ENCODE data around the gene TST.

The TST gene

DNA sequence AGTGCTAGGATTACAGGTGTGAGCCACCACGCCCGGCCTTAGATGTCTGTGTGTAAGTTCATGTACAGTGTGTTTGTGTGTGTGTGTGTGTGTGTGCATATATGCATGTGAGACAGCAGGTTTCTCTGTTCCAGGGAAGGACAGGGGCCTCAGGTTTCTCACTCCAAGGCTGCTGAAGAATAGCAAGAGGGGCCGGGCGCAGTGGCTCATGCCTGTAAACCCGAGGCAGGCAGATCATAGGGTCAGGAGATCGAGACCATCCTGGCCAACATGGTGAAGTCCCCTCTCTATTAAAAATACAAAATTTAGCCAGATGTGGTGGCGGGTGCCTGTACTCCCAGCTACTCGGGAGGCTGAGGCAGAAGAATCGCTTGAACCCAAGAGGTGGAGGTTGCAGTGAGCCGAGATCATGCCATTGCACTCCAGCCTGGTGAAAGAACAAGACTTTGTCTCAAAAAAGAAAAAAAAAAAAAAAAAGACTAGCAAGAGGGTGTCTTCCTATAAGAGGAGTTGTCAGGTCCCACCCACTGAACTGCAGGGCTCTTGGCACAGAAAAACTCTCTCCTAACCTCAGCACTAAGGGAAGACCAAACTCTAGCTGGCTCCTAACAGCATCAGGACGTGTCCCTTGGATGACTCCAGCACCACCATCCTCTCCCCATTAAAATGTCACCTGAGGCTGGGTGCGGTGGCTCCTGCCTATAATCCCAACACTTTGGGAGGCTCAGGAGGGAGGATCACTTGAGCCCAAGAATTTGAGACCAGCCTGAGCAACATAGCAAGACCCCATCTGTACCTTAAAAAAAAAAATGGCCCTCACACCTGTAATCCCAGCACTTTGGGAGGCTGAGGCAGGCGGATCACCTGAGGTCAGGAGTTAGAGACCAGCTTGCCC lies 40.0 kb downstream of the TST start:
- no peak for DNase-seq

- peak; percentile 87 for DNase-seq
Observed at GRCh38 chr22:36977947-36978660, 41.1 kb downstream of the TST start.

DNA sequence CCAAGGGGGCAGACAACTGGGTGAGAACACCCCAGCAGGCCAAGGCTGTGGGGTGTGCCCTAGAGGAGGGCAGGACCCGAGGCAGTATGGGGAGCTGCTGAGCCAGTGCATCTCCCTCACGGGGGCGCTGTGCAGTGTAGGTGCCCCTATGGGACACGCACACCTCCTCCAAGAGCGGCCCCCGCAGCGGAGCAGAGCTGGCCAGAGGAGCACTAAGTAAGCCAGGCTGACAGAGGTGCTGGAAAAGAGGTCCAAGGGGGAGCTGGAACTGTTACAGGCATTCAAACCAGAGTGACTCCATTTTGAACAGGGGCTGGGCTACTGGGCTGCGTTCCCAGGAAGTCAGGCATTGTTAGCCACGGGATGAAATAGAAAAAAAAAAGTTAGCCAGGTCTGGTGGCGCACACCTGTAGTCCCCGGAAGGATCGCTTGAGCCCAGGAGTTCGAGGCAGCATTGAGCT lies 41.8 kb downstream of the TST start:
- peak; percentile 83 for DNase-seq

GRCh38 chr22:36976606-36977005 lies 42.6 kb downstream of the TST start:
- no peak for DNase-seq

DNA sequence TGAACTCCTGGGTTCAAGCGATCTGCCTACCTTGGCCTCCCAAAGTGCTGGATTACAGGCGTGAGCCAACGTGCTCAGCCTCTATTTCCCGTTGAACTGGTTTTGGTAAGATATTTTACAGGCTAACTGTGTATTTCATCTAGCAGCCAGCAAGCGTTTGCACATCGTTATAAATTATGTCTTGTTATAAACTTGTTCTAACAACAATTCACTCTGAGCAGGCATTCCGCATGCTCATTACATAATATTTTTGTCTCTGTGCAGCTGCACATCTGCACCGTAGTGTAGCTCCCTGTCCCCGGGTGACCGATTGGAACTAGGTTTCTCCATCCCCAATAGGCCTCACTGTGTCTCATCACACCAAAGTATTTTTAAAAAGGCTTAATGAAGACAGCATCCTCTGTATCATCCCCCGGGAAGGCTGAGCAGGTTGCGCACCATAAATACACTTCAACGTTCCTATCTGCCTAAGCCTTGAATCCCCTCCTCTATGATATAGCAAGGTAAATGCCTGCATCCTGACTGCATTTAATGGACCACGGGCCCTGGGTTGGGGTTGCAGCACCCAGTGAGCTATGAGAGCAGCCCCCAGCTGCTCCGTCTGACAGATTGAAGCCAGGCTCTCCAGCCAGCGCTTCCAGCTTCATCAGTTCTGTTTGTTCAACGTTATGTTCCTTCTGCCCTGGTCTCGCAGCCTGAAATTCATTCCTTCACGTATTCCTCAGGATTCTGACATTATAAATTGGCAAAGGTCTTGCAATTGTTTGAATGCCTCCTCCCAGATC lies 47.7 kb downstream of the TST start:
- no peak for DNase-seq

- DNase-seq: no peak
Observed at GRCh38 chr22:36968249-36968964, 50.8 kb downstream of the TST start.

DNA sequence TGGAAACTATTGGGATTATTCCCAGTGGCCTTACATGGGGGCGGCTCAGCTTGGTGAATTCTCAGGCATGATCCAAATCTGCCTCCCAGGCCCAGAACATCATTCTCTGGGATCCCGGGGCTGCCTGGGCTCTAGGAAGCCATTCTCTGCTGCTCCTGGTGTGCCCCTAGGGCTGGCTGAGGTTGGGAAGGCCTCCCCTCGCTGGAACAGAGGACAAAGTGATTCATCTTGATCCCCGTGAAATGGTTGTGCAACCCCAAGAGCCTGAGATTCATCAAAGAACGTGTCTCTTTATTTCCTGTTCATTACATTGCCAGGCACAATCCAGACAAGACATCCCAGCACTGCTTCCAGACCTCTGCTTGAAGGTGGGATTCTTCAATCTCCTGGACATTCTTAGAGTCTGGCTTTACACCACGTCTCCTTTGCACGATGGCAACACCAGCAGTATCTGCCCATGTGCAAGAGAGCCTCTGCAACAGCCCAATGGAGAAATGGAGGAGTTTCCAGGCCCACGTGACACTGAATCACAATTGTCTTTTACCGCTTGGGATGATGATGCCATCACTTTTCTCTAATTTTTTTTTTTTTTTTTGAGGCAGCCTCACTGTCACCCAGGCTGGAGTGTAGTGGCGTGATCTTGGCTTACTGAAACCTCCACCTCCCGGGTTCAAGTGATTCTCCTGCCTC lies 52.3 kb downstream of the TST start:
- no peak for DNase-seq

GRCh38 chr22:36965696-36966095 lies 53.6 kb downstream of the TST start:
- DNase-seq: no peak

DNA sequence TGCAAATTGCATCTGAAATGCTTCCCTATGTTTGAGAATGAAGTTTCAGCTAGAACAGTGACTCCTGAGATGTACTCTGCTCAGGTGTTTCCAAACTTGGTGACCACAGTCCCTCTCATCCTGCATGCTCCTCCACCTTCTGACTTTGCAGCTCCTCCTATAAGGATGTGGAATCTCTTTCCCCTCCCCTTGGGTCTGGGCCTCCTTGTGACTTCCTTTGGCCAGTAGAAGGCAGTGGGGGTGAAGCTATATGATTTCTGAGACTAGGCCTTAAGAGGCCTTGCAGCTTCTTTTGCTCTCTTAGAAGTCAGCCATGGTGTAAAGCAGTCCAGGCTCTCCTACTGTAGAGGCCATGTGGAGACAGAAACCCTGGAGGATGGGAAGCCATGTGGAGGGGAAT lies 55.1 kb downstream of the TST start:
- DNase-seq: no peak

- DNase-seq: no peak
Observed at GRCh38 chr22:36963302-36963701, 55.9 kb downstream of the TST start.

DNA sequence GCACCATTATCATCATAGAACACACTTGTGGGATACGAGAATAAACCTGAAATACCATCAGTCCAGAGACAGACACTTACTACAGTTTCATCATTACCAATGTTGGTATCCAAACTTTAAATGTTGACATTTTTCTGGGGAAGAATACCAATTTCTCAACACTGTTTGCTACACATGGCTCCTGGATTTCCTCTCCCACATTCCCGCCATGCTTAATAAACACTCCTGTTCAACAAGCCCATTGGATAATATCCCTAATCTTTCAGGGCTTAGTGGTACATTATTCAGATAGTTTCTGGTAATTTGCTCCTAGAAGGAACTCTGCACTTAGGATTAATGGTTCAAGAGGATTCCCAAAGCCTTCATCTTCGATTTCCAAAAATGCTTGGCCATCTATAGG lies 57.6 kb downstream of the TST start:
- no peak for DNase-seq

Measured in CD4-positive, alpha-beta T cell treated with Interleukin-15 for 1 hour (primary cell).